ENCODE data around the gene C1QTNF12.
"Not testable (repeated sequence)": the region's sequence is repeated elsewhere in the genome, so short reads cannot be mapped to it uniquely, and the experiment has no call there.

The C1QTNF12 gene

DNA sequence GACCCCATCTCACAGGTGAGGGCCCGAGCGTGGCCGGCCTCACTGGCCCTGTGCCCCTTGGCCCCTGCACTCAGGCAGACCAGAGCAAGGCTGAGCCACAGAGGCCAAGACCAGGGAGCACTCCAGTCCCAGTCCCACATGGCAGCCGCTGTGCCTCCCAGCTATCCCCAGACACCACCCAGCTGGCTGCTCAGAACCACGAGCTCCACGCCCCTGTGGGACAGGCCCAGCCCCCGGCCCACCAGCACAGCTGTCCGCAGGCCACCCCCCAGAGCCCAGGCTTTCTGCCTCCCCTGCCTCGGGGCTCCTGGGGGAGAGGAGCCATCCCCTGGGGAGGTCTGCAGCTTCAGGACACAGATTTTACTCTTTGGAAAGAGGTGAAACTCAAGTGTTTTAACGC lies 9.1 kb upstream of the C1QTNF12 start:
- no peak overlapping the region for H3K4me3 ChIP-seq (ENCODE audit: low read depth, low read length)
- TF ChIP-seq, protein P1, sequence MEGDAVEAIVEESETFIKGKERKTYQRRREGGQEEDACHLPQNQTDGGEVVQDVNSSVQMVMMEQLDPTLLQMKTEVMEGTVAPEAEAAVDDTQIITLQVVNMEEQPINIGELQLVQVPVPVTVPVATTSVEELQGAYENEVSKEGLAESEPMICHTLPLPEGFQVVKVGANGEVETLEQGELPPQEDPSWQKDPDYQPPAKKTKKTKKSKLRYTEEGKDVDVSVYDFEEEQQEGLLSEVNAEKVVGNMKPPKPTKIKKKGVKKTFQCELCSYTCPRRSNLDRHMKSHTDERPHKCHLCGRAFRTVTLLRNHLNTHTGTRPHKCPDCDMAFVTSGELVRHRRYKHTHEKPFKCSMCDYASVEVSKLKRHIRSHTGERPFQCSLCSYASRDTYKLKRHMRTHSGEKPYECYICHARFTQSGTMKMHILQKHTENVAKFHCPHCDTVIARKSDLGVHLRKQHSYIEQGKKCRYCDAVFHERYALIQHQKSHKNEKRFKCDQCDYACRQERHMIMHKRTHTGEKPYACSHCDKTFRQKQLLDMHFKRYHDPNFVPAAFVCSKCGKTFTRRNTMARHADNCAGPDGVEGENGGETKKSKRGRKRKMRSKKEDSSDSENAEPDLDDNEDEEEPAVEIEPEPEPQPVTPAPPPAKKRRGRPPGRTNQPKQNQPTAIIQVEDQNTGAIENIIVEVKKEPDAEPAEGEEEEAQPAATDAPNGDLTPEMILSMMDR (IDR thresholded peaks at IDR 0.05; ENCODE audit: low read depth, low read length): no peak

DNA sequence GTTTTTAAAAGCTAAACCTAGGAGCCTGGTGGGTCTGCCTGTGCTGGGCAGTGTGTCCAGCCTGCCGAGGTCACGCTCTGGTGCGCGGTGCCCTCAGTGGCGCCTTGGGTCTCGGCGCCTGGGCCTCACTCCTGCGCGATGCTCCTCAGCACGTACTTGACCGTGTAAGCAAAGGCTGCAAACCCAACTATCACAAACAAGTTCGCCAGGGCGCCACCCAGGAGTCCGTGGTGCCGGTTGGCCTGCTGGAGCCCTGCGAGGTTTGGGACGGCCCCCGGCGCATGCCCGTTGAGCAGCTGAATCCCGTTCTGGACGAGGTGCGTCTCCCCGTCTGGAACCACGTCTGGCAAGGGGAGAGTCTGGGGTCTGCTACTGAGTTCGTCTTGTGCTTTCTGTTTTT lies 8.6 kb upstream of the C1QTNF12 start:
- TF ChIP-seq, protein P1 (IDR thresholded peaks at IDR 0.05; ENCODE audit: low read depth, low read length): no peak
- H3K4me3 ChIP-seq (ENCODE audit: low read depth, low read length): no peak overlapping the region

DNA sequence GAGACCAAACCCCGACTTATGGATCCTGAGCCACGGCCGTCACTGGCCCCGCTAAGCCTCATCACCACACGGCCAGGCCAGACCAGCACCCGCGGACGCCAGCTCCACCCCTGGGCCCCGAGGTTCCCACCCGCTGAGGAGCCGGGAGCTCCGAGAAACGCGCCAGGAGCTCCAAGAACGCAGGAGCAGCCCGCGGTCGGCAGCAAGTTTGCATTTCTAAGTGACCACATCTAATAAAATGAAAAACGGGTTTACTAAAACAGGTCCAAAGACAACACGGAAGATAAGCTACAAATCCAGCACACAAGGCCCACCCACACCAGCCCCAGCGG lies 8.1 kb upstream of the C1QTNF12 start:
- TF ChIP-seq, protein P1 (IDR thresholded peaks at IDR 0.05; ENCODE audit: low read depth, low read length): no peak
- H3K4me3 ChIP-seq (ENCODE audit: low read depth, low read length): no peak overlapping the region

DNA sequence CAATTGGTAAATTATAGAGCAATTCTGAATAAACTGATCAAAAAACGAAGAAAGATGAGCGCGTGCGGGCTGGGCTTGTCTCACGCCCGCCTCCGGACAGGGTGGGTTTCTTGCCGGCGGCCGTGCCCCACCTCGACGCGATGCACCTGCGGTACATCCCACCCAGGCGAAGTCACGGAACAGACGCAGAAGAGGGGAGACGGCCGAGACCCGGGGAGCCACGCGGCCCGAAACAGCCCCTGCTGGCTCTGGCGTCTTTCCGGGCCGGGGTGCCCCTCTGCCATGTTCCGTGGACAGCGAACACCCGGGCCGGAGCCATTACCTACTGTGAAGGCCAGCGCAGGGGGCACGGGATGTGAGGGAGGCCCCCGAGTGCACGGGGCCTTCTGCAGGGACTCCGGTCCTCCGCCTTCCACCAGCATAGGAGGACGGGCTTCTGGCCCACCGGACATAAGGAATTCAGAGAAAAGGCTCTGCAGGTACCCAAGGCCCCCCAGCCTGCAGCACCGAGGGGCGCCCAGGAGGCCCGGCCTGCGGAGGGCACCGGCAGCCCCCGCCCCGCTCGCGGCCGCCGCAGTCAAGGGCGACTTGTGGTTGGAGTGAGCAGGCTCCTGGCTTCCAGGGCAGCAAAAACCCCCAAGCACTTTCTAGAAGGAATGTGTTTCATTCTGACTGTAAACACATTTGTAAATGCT lies 7.6 kb upstream of the C1QTNF12 start:
- H3K4me3 ChIP-seq (ENCODE audit: low read depth, low read length): no peak overlapping the region
- TF ChIP-seq, protein P1 (IDR thresholded peaks at IDR 0.05; ENCODE audit: low read depth, low read length): no peak

DNA sequence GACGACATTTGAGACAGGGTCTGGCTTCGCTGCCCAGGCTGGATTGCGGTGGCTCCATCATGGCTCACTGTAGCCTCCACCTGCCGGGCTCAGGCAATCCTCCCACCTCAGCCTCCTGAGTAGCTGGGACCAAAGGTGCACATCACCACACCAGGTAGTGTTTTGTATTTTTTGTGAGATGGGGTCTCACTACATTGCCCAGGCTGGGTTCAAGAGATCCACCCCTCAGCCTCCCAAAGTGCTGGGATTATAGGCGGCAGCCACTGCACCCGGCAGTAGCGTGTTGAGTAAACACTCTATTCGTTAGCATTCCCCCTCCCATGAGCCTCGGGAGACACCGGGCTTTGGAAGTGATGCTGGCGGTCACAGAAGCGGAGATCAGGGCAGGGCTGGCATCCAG lies 6.8 kb upstream of the C1QTNF12 start:
- TF ChIP-seq, protein P1 (IDR thresholded peaks at IDR 0.05; ENCODE audit: low read depth, low read length): no peak
- H3K4me3 ChIP-seq (ENCODE audit: low read depth, low read length): no peak overlapping the region

DNA sequence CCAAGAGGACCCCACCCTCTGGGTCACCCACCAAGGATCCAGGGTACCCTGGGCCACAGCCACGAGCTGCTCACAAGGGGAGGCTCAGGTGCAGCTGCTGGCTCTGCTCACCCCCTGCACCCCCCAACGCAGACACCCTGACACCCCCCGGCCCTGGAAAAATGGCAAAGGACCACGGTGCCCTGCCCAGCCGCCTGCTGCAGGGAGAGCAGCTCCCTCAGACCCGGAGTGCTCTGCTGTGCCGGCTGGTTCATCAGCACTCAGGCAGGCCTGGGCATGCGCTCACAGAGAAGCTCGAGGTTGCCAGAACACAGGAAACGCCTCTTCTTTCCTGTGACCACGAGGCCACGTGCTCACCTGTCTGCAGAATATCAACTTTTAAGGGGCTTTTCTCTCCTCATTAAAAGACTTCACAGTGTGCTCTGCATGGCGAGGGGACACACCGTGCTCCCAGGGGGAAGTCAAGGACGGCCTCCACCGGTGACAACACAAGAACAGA lies 4.3 kb upstream of the C1QTNF12 start:
- H3K4me3 ChIP-seq (ENCODE audit: low read depth, low read length): no peak overlapping the region
- TF ChIP-seq, protein P1 (IDR thresholded peaks at IDR 0.05; ENCODE audit: low read depth, low read length): no peak

DNA sequence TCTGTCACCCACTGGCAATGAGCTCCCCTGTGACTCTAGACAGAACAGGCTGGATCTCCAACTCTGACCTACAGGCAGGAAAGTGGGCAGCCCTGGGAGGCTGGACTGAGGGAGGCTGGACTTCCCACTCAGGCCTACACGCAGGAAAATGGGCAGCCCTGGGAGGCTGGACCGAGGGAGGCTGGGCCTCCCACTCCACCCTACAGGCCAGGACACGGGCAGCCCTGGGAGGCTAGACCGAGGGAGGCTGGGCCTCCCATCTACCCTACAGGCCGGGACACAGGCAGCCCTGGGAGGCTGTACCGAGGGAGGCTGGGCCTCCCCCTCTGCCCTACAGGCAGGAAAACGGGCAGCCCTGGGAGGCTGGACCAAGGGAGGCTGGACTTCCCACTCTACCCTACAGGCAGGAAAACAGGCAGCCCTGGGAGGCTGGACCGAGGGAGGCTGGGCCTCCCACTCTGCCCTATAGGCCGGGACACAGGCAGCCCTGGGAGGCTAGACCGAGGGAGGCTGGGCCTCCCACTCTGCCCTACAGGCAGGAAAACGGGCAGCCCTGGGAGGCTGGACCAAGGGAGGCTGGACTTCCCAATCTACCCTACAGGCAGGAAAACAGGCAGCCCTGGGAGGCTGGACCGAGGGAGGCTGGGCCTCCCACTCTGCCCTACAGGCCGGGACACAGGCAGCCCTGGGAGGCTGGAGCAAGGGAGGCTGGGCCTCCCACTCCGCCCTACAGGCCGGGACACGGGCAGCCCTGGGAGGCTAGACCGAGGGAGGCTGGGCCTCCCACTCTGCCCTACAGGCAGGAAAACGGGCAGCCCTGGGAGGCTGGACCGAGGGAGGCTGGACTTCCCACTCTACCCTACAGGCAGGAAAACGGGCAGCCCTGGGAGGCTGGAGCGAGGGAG lies 1.7 kb upstream of the C1QTNF12 start:
- H3K4me3 ChIP-seq (ENCODE audit: low read depth, low read length): not testable (repeated sequence)
